Measurements from ENCODE around the gene ZC3H8.

Gene ZC3H8

GRCh38 chr2:112182581-112183034, 72.2 kb downstream of the ZC3H8 start:
- no peak for TF ChIP-seq CTCF (IDR thresholded peaks at IDR 0.05; ENCODE audit: insufficient read depth, low read depth, low read length, missing control alignments)
- H3K4me3 ChIP-seq (ENCODE audit: low read depth, low read length) = no peak overlapping the region
- no peak for DNase-seq (ENCODE audit: low read depth)

- H3K4me3 ChIP-seq (ENCODE audit: low read depth, low read length) = no peak overlapping the region
- DNase-seq (ENCODE audit: low read depth) = no peak
- TF ChIP-seq CTCF (IDR thresholded peaks at IDR 0.05; ENCODE audit: insufficient read depth, low read depth, low read length, missing control alignments) = no peak
Measured at GRCh38 chr2:112181571-112182290, 73.1 kb downstream of the ZC3H8 start.

GRCh38 chr2:112175958-112176573, 78.8 kb downstream of the ZC3H8 start:
- no peak for DNase-seq (ENCODE audit: low read depth)
- H3K4me3 ChIP-seq (ENCODE audit: low read depth, low read length) = no peak overlapping the region
- TF ChIP-seq CTCF (IDR thresholded peaks at IDR 0.05; ENCODE audit: insufficient read depth, low read depth, low read length, missing control alignments) = no peak

GRCh38 chr2:112175333-112175732, 79.5 kb downstream of the ZC3H8 start:
- no peak for DNase-seq (ENCODE audit: low read depth)
- H3K4me3 ChIP-seq (ENCODE audit: low read depth, low read length) = no peak overlapping the region
- TF ChIP-seq CTCF (IDR thresholded peaks at IDR 0.05; ENCODE audit: insufficient read depth, low read depth, low read length, missing control alignments) = no peak

GRCh38 chr2:112174383-112174782, 80.5 kb downstream of the ZC3H8 start:
- no peak for TF ChIP-seq CTCF (IDR thresholded peaks at IDR 0.05; ENCODE audit: insufficient read depth, low read depth, low read length, missing control alignments)
- peak; percentile 17 for DNase-seq (ENCODE audit: low read depth)
- H3K4me3 ChIP-seq (ENCODE audit: low read depth, low read length) = no peak overlapping the region

GRCh38 chr2:112173646-112174319, 81.1 kb downstream of the ZC3H8 start:
- no peak for TF ChIP-seq CTCF (IDR thresholded peaks at IDR 0.05; ENCODE audit: insufficient read depth, low read depth, low read length, missing control alignments)
- peak; percentile 23 for DNase-seq (ENCODE audit: low read depth)
- H3K4me3 ChIP-seq (ENCODE audit: low read depth, low read length) = no peak overlapping the region

Measured in GM12865 (cell line).